PC-9 (cell line): Measurements from ENCODE around the gene PILRA. TPM values are rescaled to one million over a fixed set of nuclear protein-coding genes. Genes with fewer than 3 reads are reported as not detected.

ENCODE experiments used
- BruUV-seq: library from RNA; stranded (reverse); fragments of 400-500 nt; replicated peaks from 2 replicates; lab custom pipeline; 2021; lab: Mats Ljungman, UMichigan
- CTCF ChIA-PET: fragments of 300-600 bp; sonication (Branson Sonifier 250); formaldehyde crosslinking; loops from one replicate; lab custom pipeline; 2022; ENCODE audit warnings: antibody characterized with exemption; lab: Charles Lee
- POLR2A ChIA-PET: fragments of 300-600 bp; sonication (Branson Sonifier 250); formaldehyde crosslinking; loops from one replicate; lab custom pipeline; 2022; ENCODE audit warnings: antibody characterized with exemption; ENCODE audit not compliant: unreplicated experiment; lab: Charles Lee
- DNase-seq, 2 experiments: peaks; one replicate each; pipeline versions ENCODE4 v3.0.0 to v3.0.0-alpha.2; 2015 to 2022; ENCODE audit warnings: mixed read lengths in 1 of 2
- H2AFZ ChIP-seq: fragments of 200-600 bp; sonication (generic); 2 replicates; pipeline ENCODE4 v1.8.1; 2017; ENCODE audit warnings: antibody characterized with exemption
- H3F3A ChIP-seq: fragments of 200-600 bp; sonication (generic); 2 replicates; pipeline ENCODE4 v1.8.1; 2017; ENCODE audit warnings: antibody characterized with exemption, mild to moderate bottlenecking, low read depth; ENCODE audit not compliant: insufficient read depth
- H3K27ac ChIP-seq: fragments of 200-600 bp; sonication (generic); 2 replicates; pipeline ENCODE4 v1.6.1; 2016; ENCODE audit warnings: mixed run types
- H3K27me3 ChIP-seq: fragments of 200-600 bp; sonication (generic); 2 replicates; pipeline ENCODE4 v1.6.1; 2016; ENCODE audit warnings: low read depth, mixed run types; ENCODE audit not compliant: insufficient read depth
- H3K36me3 ChIP-seq: fragments of 200-600 bp; sonication (generic); 2 replicates; pipeline ENCODE4 v1.6.1; 2016; ENCODE audit warnings: low read depth, mixed run types
- H3K4me1 ChIP-seq: fragments of 200-600 bp; sonication (generic); replicated peaks from 2 replicates; pipeline ENCODE4 v1.6.1; 2016; ENCODE audit warnings: mixed run types; ENCODE audit not compliant: insufficient read depth
- H3K4me2 ChIP-seq: fragments of 200-600 bp; sonication (generic); 2 replicates; pipeline ENCODE4 v1.6.1; 2017; ENCODE audit warnings: mixed run types
- H3K4me3 ChIP-seq: fragments of 200-600 bp; sonication (generic); 2 replicates; pipeline ENCODE4 v1.6.1; 2016; ENCODE audit warnings: mixed run types
- H3K79me2 ChIP-seq: fragments of 200-600 bp; sonication (generic); 2 replicates; pipeline ENCODE4 v1.6.1; 2017; ENCODE audit warnings: low read depth, mixed run types
- H3K9me2 ChIP-seq: fragments of 200-600 bp; sonication (generic); 2 replicates; pipeline ENCODE4 v1.8.1; 2017; ENCODE audit warnings: mild to moderate bottlenecking; ENCODE audit not compliant: insufficient read depth
- H3K9me3 ChIP-seq: fragments of 200-600 bp; sonication (generic); 2 replicates; pipeline ENCODE4 v1.8.1; 2016; ENCODE audit warnings: low read depth; ENCODE audit not compliant: insufficient read depth
- H4K20me1 ChIP-seq: fragments of 200-600 bp; sonication (generic); 2 replicates; pipeline ENCODE4 v1.8.1; 2017; ENCODE audit not compliant: insufficient read depth
- CTCF ChIP-seq: fragments of 200-600 bp; sonication (generic); conservative IDR thresholded peaks from 2 replicates; pipeline ENCODE4 v1.6.1; 2017; ENCODE audit warnings: mixed run types, antibody characterized with exemption, mild to moderate bottlenecking, moderate library complexity
- EZH2 ChIP-seq: fragments of 200-600 bp; sonication (generic); IDR thresholded peaks from 2 replicates; pipeline ENCODE4 v1.8.0; 2017; ENCODE audit warnings: antibody characterized with exemption, low read depth
- intact Hi-C: fragments of 100-400 bp; cut with micrococcal nuclease; formaldehyde crosslinking; loops from one replicate; pipeline ENCODE4 v1.10.0; 2022; ENCODE audit not compliant: unreplicated experiment
- total RNA-seq: library from RNA; stranded (reverse); gene quantifications from 2 replicates; pipeline ENCODE4 v1.2.3, GENCODE V29; 2021

PILRA gene
- total RNA-seq, 1 experiment from 2014 or later: 2.8 TPM

- ChIA-PET CTCF (no interaction called here), POLR2A (no interaction called here)
- H3K4me2 ChIP-seq: no peak overlapping the region
- H3K36me3 ChIP-seq: no peaks in the 10 kb centered on the region
- no TSS peak for BruUV-seq
- intact Hi-C loops: no loop called here
- no peak overlapping the region for H3K4me3 ChIP-seq
- H3K4me1 ChIP-seq: peaks cover 14% of the 10 kb centered on the region
- peaks cover 20% of the 10 kb centered on the region; the same call in 1 of the 2 replicates for H3F3A ChIP-seq
- H4K20me1 ChIP-seq: no peaks in the 10 kb centered on the region
- TF ChIP-seq EZH2 (no peak), CTCF (no peak)
- no peaks in the 10 kb centered on the region for H3K79me2 ChIP-seq
- no peak overlapping the region for H3K27ac ChIP-seq
- H3K9me2 ChIP-seq: no peaks in the 10 kb centered on the region
- no peak overlapping the region for H2AFZ ChIP-seq
- H3K27me3 ChIP-seq: no peaks in the 10 kb centered on the region
- no peaks in the 10 kb centered on the region for H3K9me3 ChIP-seq
- DNase-seq: no peak
Observed at GRCh38 chr7:100441641-100442535, 68.6 kb downstream of the PILRA start.

- H3K9me3 ChIP-seq: no peaks in the 10 kb centered on the region
- DNase-seq: no peak
- POLR2A ChIA-PET: no interaction called here
- H3K9me2 ChIP-seq: no peaks in the 10 kb centered on the region
- no peaks in the 10 kb centered on the region for H3K36me3 ChIP-seq
- no peak overlapping the region for H3K4me2 ChIP-seq
- no peak overlapping the region for H3K4me3 ChIP-seq
- H3K27ac ChIP-seq: no peak overlapping the region
- no peaks in the 10 kb centered on the region for H3K79me2 ChIP-seq
- H3F3A ChIP-seq: peaks cover 8% of the 10 kb centered on the region; the same call in 1 of the 2 replicates
- BruUV-seq: no TSS peak
- peaks cover 14% of the 10 kb centered on the region for H3K4me1 ChIP-seq
- no peak for TF ChIP-seq EZH2
- TF ChIP-seq CTCF: no peak
- H2AFZ ChIP-seq: no peak overlapping the region
- CTCF ChIA-PET: no interaction called here
- H4K20me1 ChIP-seq: no peaks in the 10 kb centered on the region
- H3K27me3 ChIP-seq: no peaks in the 10 kb centered on the region
- intact Hi-C loops: no loop called here
Observed at GRCh38 chr7:100443096-100443840, 70.0 kb downstream of the PILRA start.
